HCT116 (cell line): ENCODE results near the gene ADGRV1. TPM values are rescaled to one million over a fixed set of nuclear protein-coding genes. Genes with fewer than 3 reads are reported as not detected.

Source experiments
- total RNA-seq: library from RNA; stranded (reverse); gene quantifications from one replicate; pipeline ENCODE4 v1.2.1, GENCODE V29; 2021; ENCODE audit not compliant: unreplicated experiment

The ADGRV1 gene
- total RNA-seq, 1 experiment from 2014 or later: 6.0 TPM

Other genes with a start within 250 kb of the ADGRV1 start
- gene CETN3, start 149.0 kb upstream of the ADGRV1 start, total RNA-seq: 42.8 TPM
- gene MBLAC2, start 84.0 kb upstream of the ADGRV1 start, total RNA-seq: 5.7 TPM
- gene POLR3G, start 83.9 kb upstream of the ADGRV1 start, total RNA-seq: 44.8 TPM
- gene LYSMD3, start 29.2 kb upstream of the ADGRV1 start, total RNA-seq: 18.0 TPM